HFF-Myc (cell line): Measurements from ENCODE around the gene TRMT44.
"Not testable (repeated sequence)": the region's sequence is repeated elsewhere in the genome, so short reads cannot be mapped to it uniquely, and the experiment has no call there.

Experiments used
- DNase-seq: peaks from one replicate; pipeline ENCODE4 v3.0.0-alpha.2; 2011; ENCODE audit warnings: low read depth; ENCODE audit errors: extremely low read depth
- H3K4me3 ChIP-seq: replicated peaks from 2 replicates; pipeline ENCODE4 v1.5.1; 2011; ENCODE audit warnings: low read depth, mild to moderate bottlenecking, control low read depth, low read length
- CTCF ChIP-seq: IDR thresholded peaks from 2 replicates; pipeline ENCODE4 v1.5.1; 2012; ENCODE audit warnings: mild to moderate bottlenecking, low read depth, low read length, control low read depth; ENCODE audit errors: missing control alignments

Gene TRMT44

GRCh38 chr4:8405516-8405875 lies 35.1 kb upstream of the TRMT44 start:
- DNase-seq = no peak
- no peak overlapping the region for H3K4me3 ChIP-seq
- no peak for TF ChIP-seq CTCF

DNA sequence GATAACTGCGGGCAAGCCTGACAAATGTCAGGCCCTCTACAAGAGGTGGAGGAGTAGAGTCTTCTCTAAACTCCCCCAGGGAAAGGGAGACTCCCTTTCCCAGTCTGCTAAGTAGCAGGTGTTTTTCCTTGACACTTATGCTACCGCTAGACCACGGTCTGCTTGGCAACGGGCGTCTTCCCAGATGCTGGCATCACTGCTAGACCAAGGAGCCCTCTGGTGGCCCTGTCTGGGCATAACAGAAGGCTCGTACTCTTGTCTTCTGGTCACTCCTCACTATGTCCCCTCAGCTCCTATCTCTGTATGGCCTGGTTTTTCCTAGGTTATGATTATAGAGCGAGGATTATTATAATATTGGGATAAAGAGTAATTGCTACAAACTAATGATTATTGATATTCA lies 33.7 kb upstream of the TRMT44 start:
- TF ChIP-seq CTCF = peak; percentile 46
- not testable (repeated sequence) for DNase-seq

DNA sequence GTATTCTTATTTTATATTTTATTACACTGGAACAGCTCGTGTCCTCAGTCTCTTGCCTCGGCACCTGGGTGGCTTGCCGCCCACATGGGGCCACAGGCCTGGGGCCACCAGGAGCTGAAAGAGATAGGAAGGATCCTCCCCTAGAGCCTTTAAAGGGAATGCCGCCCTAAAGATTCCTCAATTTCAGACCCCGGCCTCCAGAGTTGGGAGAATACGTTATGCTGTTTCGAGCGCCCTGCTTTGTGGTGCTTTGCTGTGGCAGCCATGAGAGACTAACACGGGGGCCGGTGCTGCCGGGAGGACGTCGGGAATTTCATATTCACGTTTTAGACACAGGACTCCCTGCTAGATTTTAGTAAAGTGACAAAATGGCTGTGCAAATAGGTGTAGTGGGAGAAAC lies 33.3 kb upstream of the TRMT44 start:
- DNase-seq = no peak
- no peak for TF ChIP-seq CTCF
- H3K4me3 ChIP-seq = no peak overlapping the region

More for the DNA sequence above, 33.7 kb upstream of the TRMT44 start:
- not testable (repeated sequence) for H3K4me3 ChIP-seq

DNA sequence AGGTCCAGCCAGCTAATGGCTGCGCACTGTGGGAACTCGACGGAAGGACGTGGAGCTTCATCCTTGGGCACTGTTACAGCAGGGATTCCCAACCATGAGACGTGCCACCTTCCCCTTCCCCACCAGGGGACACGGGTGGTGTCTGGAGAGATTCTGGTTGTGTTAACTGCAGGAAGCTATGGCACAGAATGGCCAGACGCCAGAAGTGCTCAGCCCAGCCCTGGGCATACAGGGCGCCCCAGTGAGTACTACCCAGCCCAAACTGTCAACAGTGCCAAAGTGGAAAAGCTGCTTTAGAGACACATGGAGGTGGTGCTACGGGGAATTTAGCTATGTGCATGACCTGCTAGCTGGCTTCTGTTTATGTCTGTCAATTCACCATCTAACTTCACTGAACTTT lies 32.8 kb upstream of the TRMT44 start:
- H3K4me3 ChIP-seq = no peak overlapping the region
- no peak for TF ChIP-seq CTCF
- no peak for DNase-seq

DNA sequence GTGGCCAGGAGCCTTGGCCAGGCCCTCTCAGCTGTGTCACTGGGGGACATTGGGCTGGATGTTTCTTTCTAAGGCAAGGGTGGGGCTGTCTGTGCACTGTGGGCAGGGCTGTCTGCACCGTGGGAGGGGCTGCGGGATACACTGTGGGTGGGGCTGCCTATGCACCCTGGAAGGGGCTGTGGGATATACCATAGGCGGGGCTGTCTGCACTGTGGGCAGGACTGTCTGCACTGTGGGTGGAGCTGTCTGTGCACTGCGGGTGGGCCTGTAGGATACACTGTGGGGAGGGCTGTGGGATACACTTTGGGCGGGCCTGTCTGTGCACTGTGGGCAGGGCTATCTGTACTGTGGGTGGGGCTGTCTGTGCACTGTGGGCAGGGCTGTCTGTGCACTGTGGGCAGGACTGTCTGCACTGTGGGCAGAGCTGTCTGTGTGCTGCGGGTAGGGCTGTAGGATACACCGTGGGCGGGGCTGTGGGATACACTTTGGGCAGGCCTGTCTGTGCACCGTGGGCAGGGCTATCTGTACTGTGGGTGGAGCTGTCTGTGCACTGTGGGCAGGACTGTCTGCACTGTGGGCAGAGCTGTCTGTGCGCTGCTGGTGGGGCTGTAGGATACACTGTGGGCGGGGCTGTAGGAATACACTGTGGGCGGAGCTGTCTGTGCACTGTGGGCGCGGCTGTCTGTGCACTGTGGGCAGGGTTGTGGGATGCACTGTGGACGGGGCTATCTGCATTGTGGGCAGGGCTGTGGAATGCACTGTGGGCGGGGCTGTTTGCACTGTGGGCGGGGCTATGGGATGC lies 31.1 kb upstream of the TRMT44 start:
- DNase-seq = no peak
- TF ChIP-seq CTCF = no peak
- no peak overlapping the region for H3K4me3 ChIP-seq

DNA sequence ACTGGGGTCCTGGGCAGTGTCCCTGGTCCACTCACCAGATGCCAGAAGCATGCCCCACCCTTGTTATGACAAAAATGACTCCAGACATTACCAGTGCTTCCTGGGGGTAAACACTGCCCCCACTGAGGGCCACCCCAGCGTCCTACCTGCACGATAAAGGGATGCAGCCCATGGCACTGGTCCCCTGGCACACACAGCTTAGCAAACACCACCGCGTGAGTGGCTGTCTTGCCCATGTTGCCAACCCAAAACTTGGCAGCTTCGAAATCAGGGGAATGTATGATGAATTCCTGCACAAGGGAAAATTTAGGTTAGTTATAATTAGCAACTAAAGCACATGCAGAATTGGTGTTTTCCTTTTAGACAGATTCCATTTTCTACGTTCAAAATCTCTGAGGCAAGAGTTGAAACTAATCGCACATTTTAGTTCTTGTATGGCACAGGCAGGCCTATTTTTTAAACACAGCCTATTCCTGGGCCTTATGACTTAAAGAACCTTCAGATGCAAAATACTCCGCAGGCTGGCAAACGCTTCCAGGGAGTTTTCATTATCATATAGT lies 30.4 kb upstream of the TRMT44 start:
- no peak for TF ChIP-seq CTCF
- no peak for DNase-seq

More for the DNA sequence above, 30.4 kb upstream of the TRMT44 start:
- H3K4me3 ChIP-seq = no peak overlapping the region
